ENCODE data around the gene MAP3K2.

- TF ChIP-seq, protein P1, sequence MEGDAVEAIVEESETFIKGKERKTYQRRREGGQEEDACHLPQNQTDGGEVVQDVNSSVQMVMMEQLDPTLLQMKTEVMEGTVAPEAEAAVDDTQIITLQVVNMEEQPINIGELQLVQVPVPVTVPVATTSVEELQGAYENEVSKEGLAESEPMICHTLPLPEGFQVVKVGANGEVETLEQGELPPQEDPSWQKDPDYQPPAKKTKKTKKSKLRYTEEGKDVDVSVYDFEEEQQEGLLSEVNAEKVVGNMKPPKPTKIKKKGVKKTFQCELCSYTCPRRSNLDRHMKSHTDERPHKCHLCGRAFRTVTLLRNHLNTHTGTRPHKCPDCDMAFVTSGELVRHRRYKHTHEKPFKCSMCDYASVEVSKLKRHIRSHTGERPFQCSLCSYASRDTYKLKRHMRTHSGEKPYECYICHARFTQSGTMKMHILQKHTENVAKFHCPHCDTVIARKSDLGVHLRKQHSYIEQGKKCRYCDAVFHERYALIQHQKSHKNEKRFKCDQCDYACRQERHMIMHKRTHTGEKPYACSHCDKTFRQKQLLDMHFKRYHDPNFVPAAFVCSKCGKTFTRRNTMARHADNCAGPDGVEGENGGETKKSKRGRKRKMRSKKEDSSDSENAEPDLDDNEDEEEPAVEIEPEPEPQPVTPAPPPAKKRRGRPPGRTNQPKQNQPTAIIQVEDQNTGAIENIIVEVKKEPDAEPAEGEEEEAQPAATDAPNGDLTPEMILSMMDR (IDR thresholded peaks at IDR 0.05) = no peak
- no peak for TF ChIP-seq POLR2A (IDR thresholded peaks at IDR 0.05)
Measured at GRCh38 chr2:127347734-127348392, 39.9 kb downstream of the MAP3K2 start.

Measured in transverse colon (tissue), 3 donors.